Measurements from ENCODE around the gene MRPS25.

MRPS25 gene

DNA sequence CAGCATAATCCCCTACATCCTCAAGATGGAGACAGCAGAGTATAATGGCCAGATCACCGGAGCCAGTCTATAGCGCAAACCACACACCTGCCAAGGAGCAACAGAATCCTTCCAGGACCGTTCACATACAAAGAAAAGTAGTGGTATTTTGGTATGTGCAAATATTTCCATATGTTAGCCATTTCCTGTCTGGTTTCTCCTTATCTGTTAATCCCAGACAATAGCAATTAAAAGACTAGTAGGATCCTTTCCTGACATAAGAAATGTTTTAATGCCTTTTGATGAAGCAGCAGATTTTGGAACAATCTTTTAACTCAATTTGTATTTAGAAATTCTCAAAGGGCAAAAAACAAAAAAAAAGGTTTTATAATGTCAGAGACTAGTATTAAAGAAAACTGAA, 22.2 kb downstream of the MRPS25 start:
- H3K4me3 ChIP-seq (ENCODE audit: low read depth, low read length) = no peak overlapping the region
- no peak for TF ChIP-seq CTCF (IDR thresholded peaks at IDR 0.05; ENCODE audit: low read depth, low read length, missing control alignments)
- DNase-seq (ENCODE audit: low read depth) = no peak
- in situ Hi-C loops (cut with HindIII; ENCODE audit: low sequenced_read_pairs) = no loop called here

- DNase-seq (ENCODE audit: low read depth) = no peak
- in situ Hi-C loops (cut with HindIII; ENCODE audit: low sequenced_read_pairs) = no loop called here
- no peak overlapping the region for H3K4me3 ChIP-seq (ENCODE audit: low read depth, low read length)
- no peak for TF ChIP-seq CTCF (IDR thresholded peaks at IDR 0.05; ENCODE audit: low read depth, low read length, missing control alignments)
Measured at GRCh38 chr3:15041950-15042349, 23.2 kb downstream of the MRPS25 start.

DNA sequence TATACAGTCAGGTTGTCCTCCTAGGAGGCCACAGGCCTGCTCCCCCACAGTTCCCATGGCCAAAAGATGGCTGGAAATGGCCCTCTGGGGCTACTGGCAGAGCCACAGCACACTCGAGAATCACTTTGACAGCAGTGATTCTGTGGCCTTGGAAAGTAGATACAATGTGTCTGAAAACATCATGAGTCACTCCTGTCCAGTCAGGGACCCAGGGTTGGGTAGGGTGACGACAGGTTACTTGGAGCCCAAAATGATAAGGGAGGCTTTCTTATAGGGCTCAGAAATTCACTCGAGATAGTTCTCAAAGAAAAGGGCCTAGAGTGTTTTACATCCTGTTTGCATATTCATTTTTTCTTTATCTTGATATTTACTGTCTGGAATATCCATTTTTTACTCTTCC, 24.3 kb downstream of the MRPS25 start:
- no peak for TF ChIP-seq CTCF (IDR thresholded peaks at IDR 0.05; ENCODE audit: low read depth, low read length, missing control alignments)
- in situ Hi-C loops (cut with HindIII; ENCODE audit: low sequenced_read_pairs) = no loop called here
- no peak for DNase-seq (ENCODE audit: low read depth)
- H3K4me3 ChIP-seq (ENCODE audit: low read depth, low read length) = no peak overlapping the region

GRCh38 chr3:15038306-15038705, 26.8 kb downstream of the MRPS25 start:
- TF ChIP-seq CTCF (IDR thresholded peaks at IDR 0.05; ENCODE audit: low read depth, low read length, missing control alignments) = no peak
- DNase-seq (ENCODE audit: low read depth) = no peak
- no peak overlapping the region for H3K4me3 ChIP-seq (ENCODE audit: low read depth, low read length)
- in situ Hi-C loops (cut with HindIII; ENCODE audit: low sequenced_read_pairs) = no loop called here

DNA sequence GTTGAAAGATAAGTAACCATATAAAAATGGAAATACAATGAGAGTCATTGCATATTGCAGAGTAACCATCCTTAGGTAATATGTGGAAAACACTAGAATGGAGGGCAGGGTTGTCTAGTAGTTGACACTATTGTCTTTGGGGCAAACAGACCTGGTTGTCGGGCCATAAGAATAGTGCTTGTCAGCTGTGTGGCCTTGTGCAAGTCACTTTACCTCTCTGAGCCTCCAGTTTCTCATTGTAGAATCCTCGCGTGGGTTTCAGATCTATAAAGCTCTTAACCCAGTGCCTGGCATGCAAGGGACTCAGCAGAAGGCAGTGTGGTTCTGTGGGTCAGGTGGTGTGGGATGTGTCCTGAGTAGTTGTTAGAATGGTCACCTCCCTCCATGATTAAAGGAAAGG, 32.0 kb downstream of the MRPS25 start:
- H3K4me3 ChIP-seq (ENCODE audit: low read depth, low read length) = no peak overlapping the region
- no peak for DNase-seq (ENCODE audit: low read depth)
- no peak for TF ChIP-seq CTCF (IDR thresholded peaks at IDR 0.05; ENCODE audit: low read depth, low read length, missing control alignments)
- in situ Hi-C loops (cut with HindIII; ENCODE audit: low sequenced_read_pairs) = no loop called here

DNA sequence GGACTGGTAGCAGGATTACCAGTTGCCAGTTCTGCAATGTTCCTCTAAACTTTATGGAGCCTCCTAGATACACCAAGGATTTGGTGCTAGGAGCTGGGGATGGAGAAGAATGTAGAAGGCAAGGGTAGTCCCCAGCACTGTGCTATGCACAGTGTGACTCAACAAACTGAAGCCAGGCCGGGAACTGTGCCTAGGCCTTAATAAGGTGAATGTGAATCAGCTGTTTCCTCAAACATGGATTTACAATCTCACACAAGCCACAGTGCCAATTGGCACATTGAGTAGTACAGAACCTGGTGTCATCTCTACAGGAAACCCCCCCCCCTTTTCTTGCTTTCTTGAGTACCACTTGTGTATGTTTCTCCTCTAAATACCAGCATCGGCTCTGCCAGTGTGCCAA, 32.5 kb downstream of the MRPS25 start:
- H3K4me3 ChIP-seq (ENCODE audit: low read depth, low read length) = no peak overlapping the region
- DNase-seq (ENCODE audit: low read depth) = no peak
- no peak for TF ChIP-seq CTCF (IDR thresholded peaks at IDR 0.05; ENCODE audit: low read depth, low read length, missing control alignments)
- in situ Hi-C loops (cut with HindIII; ENCODE audit: low sequenced_read_pairs) = no loop called here

- no peak overlapping the region for H3K4me3 ChIP-seq (ENCODE audit: low read depth, low read length)
- in situ Hi-C loops (cut with HindIII; ENCODE audit: low sequenced_read_pairs) = no loop called here
- DNase-seq (ENCODE audit: low read depth) = no peak
- TF ChIP-seq CTCF (IDR thresholded peaks at IDR 0.05; ENCODE audit: low read depth, low read length, missing control alignments) = no peak
Measured at GRCh38 chr3:15029625-15030024, 35.5 kb downstream of the MRPS25 start.
